ENCODE results near the gene TAF6. TPM values are rescaled to one million over a fixed set of nuclear protein-coding genes. Genes with fewer than 3 reads are reported as not detected.

The TAF6 gene
- total and polyA plus RNA-seq, 9 of the 15 experiments (the other 6 are each of a cell fraction or from before 2014, with no cell fraction given) = 0.78 to 78.7 (median 21.3) TPM

- TF ChIP-seq KLF1 (tag; IDR thresholded peaks at IDR 0.05) (no peak), ZBTB43 (CRISPR knock-in tag; IDR thresholded peaks at IDR 0.05) (no peak), ZBED1 (IDR thresholded peaks at IDR 0.05) (no peak; the same call in 1 of the 2 replicates), POLR3G (IDR thresholded peaks at IDR 0.05; ENCODE audit: extremely low read depth, insufficient read length, insufficient replicate concordance) (no peak), BCOR (IDR thresholded peaks at IDR 0.05) (no peak), LCOR (CRISPR knock-in tag; IDR thresholded peaks at IDR 0.05) (peak; percentile 94; the same call in 1 of the 2 replicates), IRF2 (CRISPR knock-in tag; IDR thresholded peaks at IDR 0.05) (peak; percentile 29; the same call in 1 of the 2 replicates), ATF2 (CRISPR knock-in tag; IDR thresholded peaks at IDR 0.05) (0 out of 2 replicates have a peak, but pooled peaks have one; percentile 52), NR3C1 (CRISPR knock-in tag; IDR thresholded peaks at IDR 0.05) (peak; percentile 78; the same call in 1 of the 2 replicates), CHD7 (IDR thresholded peaks at IDR 0.05; ENCODE audit: low read depth, low read length) (no peak), TCF7 (IDR thresholded peaks at IDR 0.05; ENCODE audit: borderline replicate concordance) (no peak), MITF (IDR thresholded peaks at IDR 0.05) (peak; percentile 78; the same call in 1 of the 2 replicates)
Observed at GRCh38 chr7:100101016-100101862, 17.9 kb downstream of the TAF6 start, which contains the start of the genes AP4M1 and MCM7 (continued).

All from K562 (cell line).